Psoas muscle (tissue), 8 donors: ENCODE data around the gene C1orf216. TPM values are rescaled to one million over a fixed set of nuclear protein-coding genes. Genes with fewer than 3 reads are reported as not detected.
"Not testable (repeated sequence)": the region's sequence is repeated elsewhere in the genome, so short reads cannot be mapped to it uniquely, and the experiment has no call there.

Experiments used
- ATAC-seq, 4 donors: fragments of 200-7000 bp; cut with Tn5 transposase; one replicate each; pipeline ENCODE4 v1.9.1; 2020; ENCODE audit warnings: moderate library complexity in 3 of 4, mild to moderate bottlenecking in 2 of 4
- DNase-seq, 2 donors: peaks; one replicate each; pipeline ENCODE4 v3.0.0-alpha.2; 2020
- H3K27ac ChIP-seq: fragments of 200-600 bp; one replicate; pipeline ENCODE4 v1.8.0; 2022
- H3K27me3 ChIP-seq, 3 donors: fragments of 200-600 bp in 1 of 3; one replicate each; pipeline versions ENCODE4 v1.6.1 to v1.8.0; 2013 to 2022; ENCODE audit warnings: low read length in 2 of 3, mild to moderate bottlenecking in 2 of 3, moderate library complexity in 1 of 3; ENCODE audit not compliant: insufficient read depth in 3 of 3
- H3K36me3 ChIP-seq, 2 donors: fragments of 200-600 bp in 1 of 2; one replicate each; pipeline versions ENCODE4 v1.6.1 to v1.8.0; 2013 to 2022; ENCODE audit warnings: low read depth in 1 of 2, mild to moderate bottlenecking in 1 of 2, moderate library complexity in 1 of 2; ENCODE audit not compliant: insufficient read depth in 1 of 2
- H3K4me1 ChIP-seq: fragments of 200-600 bp; one replicate; pipeline ENCODE4 v1.8.0; 2022
- H3K4me3 ChIP-seq: fragments of 200-600 bp; one replicate; pipeline ENCODE4 v1.8.0; 2022; ENCODE audit warnings: mild to moderate bottlenecking
- H3K9me3 ChIP-seq: fragments of 200-600 bp; one replicate; pipeline ENCODE4 v1.8.0; 2022
- WGBS, 3 donors: extraction: QIAGEN DNeasy Blood & Tissue Kit; methylation state at CpG; one replicate each; pipeline versions ENCODE4 v1.1.6 to v1.1.7; 2013; 5-methylcytosine and 5-hydroxymethylcytosine counted together
- intact Hi-C, 2 donors: fragments of 100-400 bp; cut with DNase I; formaldehyde crosslinking; loops; one replicate each; pipeline versions ENCODE4 v1.11.0 to v1.14.2; 2022
- polyA plus RNA-seq, 3 donors: library from polyadenylated mRNA; stranded (reverse); fragments of 200-250 nt; gene quantifications; one replicate each; pipeline ENCODE4 v1.2.3, GENCODE V29; 2013
- total RNA-seq, 4 donors: library from RNA; stranded (reverse); fragmentation: NEBNext Ultra II Directional in 2 of 4; extraction: Animal tissue kit (Norgen Biotek cat#: 25700) in 2 of 4; gene quantifications; one replicate each; pipeline versions ENCODE4 v1.2.1 to v1.2.4, GENCODE V29; 2021 to 2023
- TF ChIP-seq, protein P1 (sequence below): fragments of 200-600 bp; IDR thresholded peaks from one replicate; pipeline ENCODE4 v1.8.0; 2022; ENCODE audit warnings: antibody characterized with exemption
- donor health status: healthy with polysubstance abuse.
- donor health status: DM: no; HTN: no; CAD: no; lungs with moderate emphysema.
- donor health status: Bipolar disorder and iron deficiency.
- donor health status: healthy.
- donor health status: DM: yes; HTN: yes; CAD: no.
- donor health status: DM: no; HTN: no; CAD: no.
- donor health status: DM: no; HTN: no; CAD: no.
- donor health status: DM: yes; HTN: yes; CAD: no.

C1orf216 gene
- total and polyA plus RNA-seq, 7 donors = 8.8 to 24.2 (median 15.5) TPM

DNA sequence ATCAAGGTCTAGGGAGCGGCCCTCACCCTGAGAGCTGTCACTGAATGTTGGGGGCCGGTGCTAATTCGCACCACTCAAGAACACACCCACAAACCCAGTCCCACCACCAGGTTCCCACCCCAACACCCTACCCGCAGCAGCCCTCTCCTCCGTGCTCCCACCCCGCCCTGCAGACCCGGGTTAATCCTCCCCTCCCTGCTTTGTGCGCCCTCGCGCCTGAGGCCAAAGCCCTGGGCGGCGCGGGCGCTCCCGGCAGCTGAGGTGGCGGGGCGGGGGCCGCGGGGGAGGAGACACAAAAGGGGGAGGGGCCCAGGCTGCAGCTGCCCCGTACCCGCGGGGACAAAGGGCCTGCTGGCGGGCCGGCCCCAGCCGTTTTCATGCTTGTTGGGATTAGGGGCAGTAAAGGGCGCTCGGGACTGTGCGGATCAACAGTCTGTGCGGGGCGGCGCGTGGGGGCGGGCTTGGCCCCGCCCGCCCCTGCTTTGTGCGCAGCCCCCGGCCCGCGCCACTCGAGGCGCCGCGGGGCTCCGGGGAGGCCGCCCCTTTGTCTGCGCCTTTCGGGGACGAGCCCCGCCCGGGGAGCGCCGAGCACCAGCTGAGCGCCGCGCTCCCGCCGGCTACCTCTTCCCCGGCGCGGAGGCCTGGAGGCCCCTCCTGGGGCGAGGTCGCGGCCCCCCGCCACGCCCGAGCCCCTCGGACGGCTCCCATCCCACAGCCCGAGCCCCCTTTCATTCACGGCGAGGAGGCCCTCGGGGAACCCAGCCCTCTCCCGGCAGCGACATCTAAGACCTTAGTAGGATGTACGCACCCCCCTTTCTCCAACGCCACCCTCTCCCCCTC lies 10.9 kb downstream of the C1orf216 start:
- DNase-seq (peak in 1 of 2 donors; percentile 23), ATAC-seq (peak in 3 of 4 donors; percentile 28 to 63 (median 55))
- peaks cover 0 to 55% (median 11%) of the 10 kb centered on the region in 3 donors for H3K27me3 ChIP-seq
- peak overlapping the region; percentile 64 for H3K4me3 ChIP-seq
- TF ChIP-seq, protein P1, sequence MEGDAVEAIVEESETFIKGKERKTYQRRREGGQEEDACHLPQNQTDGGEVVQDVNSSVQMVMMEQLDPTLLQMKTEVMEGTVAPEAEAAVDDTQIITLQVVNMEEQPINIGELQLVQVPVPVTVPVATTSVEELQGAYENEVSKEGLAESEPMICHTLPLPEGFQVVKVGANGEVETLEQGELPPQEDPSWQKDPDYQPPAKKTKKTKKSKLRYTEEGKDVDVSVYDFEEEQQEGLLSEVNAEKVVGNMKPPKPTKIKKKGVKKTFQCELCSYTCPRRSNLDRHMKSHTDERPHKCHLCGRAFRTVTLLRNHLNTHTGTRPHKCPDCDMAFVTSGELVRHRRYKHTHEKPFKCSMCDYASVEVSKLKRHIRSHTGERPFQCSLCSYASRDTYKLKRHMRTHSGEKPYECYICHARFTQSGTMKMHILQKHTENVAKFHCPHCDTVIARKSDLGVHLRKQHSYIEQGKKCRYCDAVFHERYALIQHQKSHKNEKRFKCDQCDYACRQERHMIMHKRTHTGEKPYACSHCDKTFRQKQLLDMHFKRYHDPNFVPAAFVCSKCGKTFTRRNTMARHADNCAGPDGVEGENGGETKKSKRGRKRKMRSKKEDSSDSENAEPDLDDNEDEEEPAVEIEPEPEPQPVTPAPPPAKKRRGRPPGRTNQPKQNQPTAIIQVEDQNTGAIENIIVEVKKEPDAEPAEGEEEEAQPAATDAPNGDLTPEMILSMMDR = no peak
- intact Hi-C loops = no loop called here
- H3K9me3 ChIP-seq = no peaks in the 10 kb centered on the region
- H3K36me3 ChIP-seq = no peaks in the 10 kb centered on the region
- no peaks in the 10 kb centered on the region for H3K4me1 ChIP-seq
- no peak overlapping the region for H3K27ac ChIP-seq
- WGBS, 3 donors = 1% methylated on average over 23 to 76 of the region's 76 CpGs

GRCh38 chr1:35706846-35707600 lies 11.7 kb downstream of the C1orf216 start:
- Histone ChIP-seq H3K27me3 (peaks cover 0 to 60% (median 13%) of the 10 kb centered on the region in 3 donors), H3K4me3 (peak overlapping the region; percentile 64), H3K36me3 (no peaks in the 10 kb centered on the region), H3K27ac (no peak overlapping the region), H3K9me3 (no peaks in the 10 kb centered on the region), H3K4me1 (no peaks in the 10 kb centered on the region)
- TF ChIP-seq, protein P1 = no peak
- ATAC-seq = peak in 1 of 4 donors; percentile 17
- WGBS, 3 donors = 45 to 52% (median 48%) methylated on average over 27 to 29 of the region's 29 CpGs
- intact Hi-C loops = no loop called here
- no peak for DNase-seq

DNA sequence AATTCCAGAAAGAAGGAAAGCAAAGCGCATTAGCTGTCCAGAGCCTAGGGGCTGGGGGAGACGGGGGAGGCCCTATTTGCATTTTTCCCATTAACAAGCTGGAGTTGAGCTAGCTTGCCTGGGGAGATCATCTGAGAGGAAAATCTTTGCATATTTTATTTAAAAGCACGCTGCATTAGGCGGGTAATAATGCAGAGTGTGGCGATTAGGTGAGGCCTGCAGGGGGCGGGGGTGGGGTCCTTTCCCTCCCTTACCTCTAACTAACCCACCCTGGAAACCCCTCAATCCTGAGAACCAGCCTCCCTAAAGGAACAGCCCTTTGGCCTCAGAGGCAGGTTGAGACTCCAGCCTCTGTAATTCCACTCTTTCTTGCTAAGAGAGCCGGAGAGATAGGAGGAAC lies 16.2 kb downstream of the C1orf216 start:
- Histone ChIP-seq H3K27me3 (peaks cover 4 to 76% (median 17%) of the 10 kb centered on the region in 3 donors), H3K4me3 (no peak overlapping the region), H3K27ac (no peak overlapping the region), H3K36me3 (no peaks in the 10 kb centered on the region), H3K4me1 (no peaks in the 10 kb centered on the region), H3K9me3 (no peaks in the 10 kb centered on the region)
- DNase-seq = no peak
- WGBS, 3 donors = 24 to 33% (median 24%) methylated on average over 7 of the region's 7 CpGs
- ATAC-seq = no peak
- TF ChIP-seq, protein P1 = no peak
- intact Hi-C loops = no loop called here

DNA sequence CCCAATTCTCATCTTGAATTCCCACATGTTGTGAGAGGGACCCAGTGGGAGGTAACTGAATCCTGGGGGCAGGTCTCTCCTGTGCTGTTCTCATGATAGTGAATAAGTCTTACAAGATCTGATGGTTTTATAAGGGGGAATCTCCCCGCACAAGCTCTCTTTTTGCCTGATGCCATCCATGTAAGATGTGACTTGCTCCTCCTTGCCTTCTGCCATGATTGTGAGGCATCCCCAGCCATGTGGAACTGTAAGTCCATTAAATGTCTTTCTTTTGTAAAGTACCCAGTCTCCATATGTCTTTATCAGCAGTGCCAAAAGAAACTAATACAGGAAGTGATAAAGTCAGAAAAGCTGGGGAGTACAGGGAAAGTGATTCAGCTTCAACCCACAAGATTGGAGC lies 19.5 kb downstream of the C1orf216 start:
- H3K27ac ChIP-seq, ATAC-seq, DNase-seq, H3K4me1 ChIP-seq, H3K36me3 ChIP-seq, H3K9me3 ChIP-seq, H3K4me3 ChIP-seq, intact Hi-C loops: not testable (repeated sequence)
- H3K27me3 ChIP-seq = peaks cover 4 to 65% (median 11%) of the 10 kb centered on the region in 3 donors
- 95 to 98% (median 95%) methylated on average over 1 of the region's 1 CpG for WGBS, 3 donors

DNA sequence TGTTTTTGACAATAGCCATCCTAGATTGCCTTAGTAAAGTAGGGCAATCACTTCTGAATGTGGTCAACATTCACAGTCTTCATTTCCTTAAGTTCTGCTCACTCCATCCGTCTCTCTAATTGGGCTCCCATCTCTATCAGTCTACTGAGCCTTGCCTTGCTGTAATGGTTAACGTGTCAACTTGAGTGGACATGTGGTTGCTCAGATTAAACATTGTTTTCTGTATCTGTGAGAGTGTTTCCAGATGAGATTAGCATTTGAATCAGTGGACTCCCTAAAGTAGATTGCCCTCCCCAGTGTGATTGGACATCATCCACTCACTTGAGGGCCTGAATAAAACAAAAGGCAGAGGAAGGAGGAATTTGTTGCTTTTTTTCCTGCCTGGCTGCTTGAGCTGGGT lies 26.4 kb downstream of the C1orf216 start:
- H3K27ac ChIP-seq = no peak overlapping the region
- no peaks in the 10 kb centered on the region for H3K9me3 ChIP-seq
- no peak for ATAC-seq
- H3K4me1 ChIP-seq = no peaks in the 10 kb centered on the region
- peaks cover 0 to 37% (median 2%) of the 10 kb centered on the region in 3 donors for H3K27me3 ChIP-seq
- DNase-seq = no peak
- TF ChIP-seq, protein P1 = no peak
- WGBS, 3 donors = 42 to 53% (median 46%) methylated on average over 2 of the region's 2 CpGs
- intact Hi-C loops = no loop called here
- H3K4me3 ChIP-seq = no peak overlapping the region
- no peaks in the 10 kb centered on the region for H3K36me3 ChIP-seq
